ENCODE measurements around the gene ACP5.

Gene ACP5

GRCh38 chr19:11551603-11552235 is 25.7 kb downstream of the ACP5 start:
- FAIRE-seq (no peak), DNase-seq (ENCODE audit: extremely low spot score, insufficient read length, low read depth) (no peak)

- DNase-seq (ENCODE audit: extremely low spot score, insufficient read length, low read depth) (no peak), FAIRE-seq (no peak)
Measured at GRCh38 chr19:11550265-11550664, 27.2 kb downstream of the ACP5 start.

- FAIRE-seq (no peak), DNase-seq (ENCODE audit: extremely low spot score, insufficient read length, low read depth) (no peak)
Measured at GRCh38 chr19:11549386-11549953, 28.0 kb downstream of the ACP5 start.

DNA sequence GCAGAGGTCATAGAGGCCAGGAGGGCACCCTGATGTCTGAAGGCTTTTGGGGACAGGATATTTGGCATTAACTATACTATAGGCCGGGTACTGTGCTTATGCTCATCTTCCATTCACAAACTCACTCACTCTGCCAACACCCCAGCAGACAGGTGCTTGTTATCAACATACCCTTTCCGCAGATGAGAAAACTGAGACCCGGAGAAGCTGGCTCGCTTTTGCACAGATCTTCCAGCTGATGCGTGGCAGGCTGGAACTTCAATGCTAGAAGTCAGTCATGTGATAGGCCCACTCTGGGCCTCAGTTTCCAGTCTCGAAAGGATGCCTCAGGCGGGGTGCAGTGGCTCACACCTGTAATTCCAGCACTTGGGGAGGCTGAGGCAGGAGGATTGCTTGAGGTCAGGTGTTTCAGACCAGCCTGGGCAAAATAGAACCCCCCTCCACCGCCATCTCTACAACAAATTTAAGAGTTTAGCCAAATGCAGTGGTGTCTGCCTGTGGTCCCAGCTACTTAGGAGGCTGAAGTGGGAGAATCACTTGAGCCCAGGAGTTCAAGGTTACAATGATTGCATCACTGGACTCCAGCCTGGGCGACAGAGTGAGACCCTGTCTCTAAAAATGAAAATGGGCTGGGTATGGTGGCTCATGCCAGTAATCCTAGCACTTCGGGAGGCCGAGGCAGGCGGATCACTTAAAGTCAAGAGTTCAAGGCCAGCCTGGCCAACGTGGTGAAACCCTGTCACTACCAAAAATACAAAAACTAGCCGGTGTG is 29.3 kb downstream of the ACP5 start:
- FAIRE-seq (no peak), DNase-seq (ENCODE audit: extremely low spot score, insufficient read length, low read depth) (no peak)

- FAIRE-seq, result peak; percentile 15
- DNase-seq (ENCODE audit: extremely low spot score, insufficient read length, low read depth), result no peak
Measured at GRCh38 chr19:11541238-11541637, 36.2 kb downstream of the ACP5 start.

DNA sequence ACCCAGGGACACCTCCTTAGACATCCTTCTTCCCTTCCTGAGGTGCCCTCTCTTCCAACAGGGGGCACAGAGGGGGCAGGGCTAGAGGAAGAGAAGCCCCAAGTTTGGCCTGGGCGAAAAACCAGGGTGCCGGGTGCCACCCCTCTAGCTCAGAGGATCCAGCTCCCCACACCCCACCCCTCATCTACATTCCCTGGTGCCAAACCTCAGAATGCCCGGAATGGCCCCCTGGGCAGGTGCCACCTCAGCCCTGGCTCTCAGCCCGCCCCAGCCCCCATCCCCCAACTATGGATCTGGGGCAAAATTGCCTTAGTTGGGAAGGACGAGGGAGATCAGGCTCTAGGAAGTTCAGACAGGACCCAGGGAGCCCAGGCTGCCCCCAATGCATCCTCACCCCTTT is 36.8 kb downstream of the ACP5 start:
- no peak for FAIRE-seq

GRCh38 chr19:11539495-11540365 is 37.7 kb downstream of the ACP5 start:
- FAIRE-seq (no peak), DNase-seq (ENCODE audit: extremely low spot score, insufficient read length, low read depth) (no peak)

More for the DNA sequence above, 36.8 kb downstream of the ACP5 start:
- DNase-seq (ENCODE audit: extremely low spot score, insufficient read length, low read depth), result no peak

- FAIRE-seq (no peak), DNase-seq (ENCODE audit: extremely low spot score, insufficient read length, low read depth) (no peak)
Measured at GRCh38 chr19:11538232-11539036, 39.0 kb downstream of the ACP5 start, which contains the start of gene CNN1. TSS of gene CNN1 (plus strand) at chr19:11538851. CDS start at chr19:11538928, 77 bp downstream.

GRCh38 chr19:11535792-11536595 is 41.5 kb downstream of the ACP5 start:
- FAIRE-seq, result peak; percentile 83
- peak; percentile 86 for DNase-seq (ENCODE audit: extremely low spot score, insufficient read length, low read depth)

DNA sequence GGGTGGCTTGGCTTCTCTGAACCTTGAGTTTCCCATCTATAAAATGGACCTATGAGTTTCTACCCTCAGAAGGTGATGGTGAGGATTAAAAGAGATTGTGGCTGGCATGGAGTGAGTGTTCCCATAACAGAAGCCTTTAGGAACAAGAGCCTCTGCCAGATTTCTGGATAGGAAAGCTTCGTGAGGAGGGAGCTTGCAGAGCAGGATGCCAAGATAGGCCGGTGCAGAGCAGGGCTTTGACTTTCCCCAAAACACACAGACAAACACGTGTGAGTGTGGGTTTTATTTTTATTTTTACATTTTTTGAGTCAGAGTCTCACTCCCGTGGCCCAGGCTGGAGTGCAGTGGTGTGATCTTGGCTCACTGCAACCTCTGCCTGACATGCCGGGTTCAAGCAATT is 42.5 kb downstream of the ACP5 start:
- no peak for DNase-seq (ENCODE audit: extremely low spot score, insufficient read length, low read depth)
- no peak for FAIRE-seq

- no peak for DNase-seq (ENCODE audit: extremely low spot score, insufficient read length, low read depth)
- no peak for FAIRE-seq
Measured at GRCh38 chr19:11534538-11534937, 42.9 kb downstream of the ACP5 start.

DNA sequence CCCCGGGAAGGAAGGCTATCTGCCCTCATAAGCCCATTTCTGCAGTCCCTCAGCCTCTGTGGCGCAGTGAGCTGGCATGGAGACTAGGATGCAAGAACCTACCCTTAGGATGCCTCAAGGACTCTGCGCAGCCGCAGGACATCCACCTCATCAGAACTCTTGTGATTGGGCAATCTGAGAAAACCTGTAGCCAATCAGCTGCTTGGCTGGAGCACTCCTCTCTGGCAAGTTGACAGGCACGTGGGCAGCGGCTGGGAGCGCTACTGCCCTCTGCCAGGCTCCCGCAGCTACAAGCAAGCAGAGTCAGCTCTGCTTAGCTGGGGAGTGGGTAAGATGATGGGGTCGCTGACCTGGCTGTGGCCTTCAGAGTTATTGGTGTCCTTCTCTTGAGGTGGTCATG is 47.0 kb downstream of the ACP5 start:
- no peak for FAIRE-seq

GRCh38 chr19:11528551-11529341 is 48.7 kb downstream of the ACP5 start, which contains the start of gene ECSIT:
TSS of gene ECSIT (minus strand) at chr19:11529134. CDS start at chr19:11519170, 9,964 bp downstream.
- FAIRE-seq, result peak; percentile 98
- peak; percentile 94 for DNase-seq (ENCODE audit: extremely low spot score, insufficient read length, low read depth)

More for the DNA sequence above, 47.0 kb downstream of the ACP5 start:
- DNase-seq (ENCODE audit: extremely low spot score, insufficient read length, low read depth), result no peak
